ENCODE data around the gene AGMO.

DNA sequence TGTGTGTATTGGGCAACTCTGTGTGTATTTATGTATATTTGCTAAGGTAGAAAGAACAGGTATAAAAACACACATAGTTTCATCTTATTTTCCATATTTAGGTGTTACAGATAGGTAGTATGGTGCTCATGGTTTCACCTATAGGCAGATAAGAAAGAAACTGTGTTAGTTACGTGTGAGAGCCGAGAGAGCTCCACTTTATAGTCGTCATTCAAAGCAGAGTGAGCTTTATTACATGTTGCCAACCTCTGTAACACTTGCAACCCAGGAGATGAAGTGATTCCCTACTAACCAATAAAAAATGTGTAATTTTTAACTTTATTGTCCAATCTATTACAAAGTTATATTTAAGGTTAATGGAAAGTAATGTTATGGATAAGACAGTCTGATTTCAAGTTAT is 121.3 kb downstream of the AGMO start:
- TF ChIP-seq, protein P1, sequence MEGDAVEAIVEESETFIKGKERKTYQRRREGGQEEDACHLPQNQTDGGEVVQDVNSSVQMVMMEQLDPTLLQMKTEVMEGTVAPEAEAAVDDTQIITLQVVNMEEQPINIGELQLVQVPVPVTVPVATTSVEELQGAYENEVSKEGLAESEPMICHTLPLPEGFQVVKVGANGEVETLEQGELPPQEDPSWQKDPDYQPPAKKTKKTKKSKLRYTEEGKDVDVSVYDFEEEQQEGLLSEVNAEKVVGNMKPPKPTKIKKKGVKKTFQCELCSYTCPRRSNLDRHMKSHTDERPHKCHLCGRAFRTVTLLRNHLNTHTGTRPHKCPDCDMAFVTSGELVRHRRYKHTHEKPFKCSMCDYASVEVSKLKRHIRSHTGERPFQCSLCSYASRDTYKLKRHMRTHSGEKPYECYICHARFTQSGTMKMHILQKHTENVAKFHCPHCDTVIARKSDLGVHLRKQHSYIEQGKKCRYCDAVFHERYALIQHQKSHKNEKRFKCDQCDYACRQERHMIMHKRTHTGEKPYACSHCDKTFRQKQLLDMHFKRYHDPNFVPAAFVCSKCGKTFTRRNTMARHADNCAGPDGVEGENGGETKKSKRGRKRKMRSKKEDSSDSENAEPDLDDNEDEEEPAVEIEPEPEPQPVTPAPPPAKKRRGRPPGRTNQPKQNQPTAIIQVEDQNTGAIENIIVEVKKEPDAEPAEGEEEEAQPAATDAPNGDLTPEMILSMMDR (IDR thresholded peaks at IDR 0.05) = no peak
- TF ChIP-seq NFYB (CRISPR knock-in tag; conservative IDR thresholded peaks at IDR 0.05; ENCODE audit: low read depth) = no peak
